ENCODE data around the gene POLA1.

- TF ChIP-seq POLR2A (IDR thresholded peaks at IDR 0.05; ENCODE audit: low read length) (no peak), GATA1 (IDR thresholded peaks at IDR 0.05; ENCODE audit: low read depth, low read length) (no peak)
Observed at GRCh38 chrX:24920769-24921168, 227.1 kb downstream of the POLA1 start.

Data from erythroblast (primary cell).